ENCODE results near the gene CALM3.
"Not testable (repeated sequence)": the region's sequence is repeated elsewhere in the genome, so short reads cannot be mapped to it uniquely, and the experiment has no call there.

CALM3 gene

GRCh38 chr19:46614114-46614722, 13.1 kb downstream of the CALM3 start:
- in situ Hi-C loops (cut with HindIII; ENCODE audit: low sequenced_read_pairs), result no loop called here

DNA sequence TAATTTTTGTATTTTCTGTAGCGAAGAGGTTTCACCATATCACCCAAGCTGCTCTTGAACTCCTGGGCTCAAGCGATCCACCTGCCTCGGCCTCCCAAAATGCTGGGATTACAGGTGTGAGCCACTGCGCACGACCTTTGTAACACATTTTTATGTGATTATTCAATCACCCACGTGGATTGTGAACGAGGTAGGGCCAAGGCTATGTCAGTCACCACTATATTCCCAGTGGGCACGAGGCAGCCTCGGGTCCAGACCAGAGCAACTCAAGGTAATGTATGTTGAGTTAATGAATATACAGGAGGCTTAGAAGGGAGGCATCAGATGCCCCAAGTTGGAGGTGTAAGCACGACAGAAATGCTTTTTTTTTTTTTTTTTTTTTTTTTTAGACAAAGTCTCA, 14.8 kb downstream of the CALM3 start:
- in situ Hi-C loops (cut with HindIII; ENCODE audit: low sequenced_read_pairs), result no loop called here

GRCh38 chr19:46616631-46617322, 15.6 kb downstream of the CALM3 start:
- in situ Hi-C loops (cut with HindIII; ENCODE audit: low sequenced_read_pairs), result no loop called here

- in situ Hi-C loops (cut with HindIII; ENCODE audit: low sequenced_read_pairs), result no loop called here
Observed at GRCh38 chr19:46617601-46618000, 16.5 kb downstream of the CALM3 start.

GRCh38 chr19:46618670-46619231, 17.6 kb downstream of the CALM3 start:
- in situ Hi-C loops (cut with HindIII; ENCODE audit: low sequenced_read_pairs), result no loop called here

DNA sequence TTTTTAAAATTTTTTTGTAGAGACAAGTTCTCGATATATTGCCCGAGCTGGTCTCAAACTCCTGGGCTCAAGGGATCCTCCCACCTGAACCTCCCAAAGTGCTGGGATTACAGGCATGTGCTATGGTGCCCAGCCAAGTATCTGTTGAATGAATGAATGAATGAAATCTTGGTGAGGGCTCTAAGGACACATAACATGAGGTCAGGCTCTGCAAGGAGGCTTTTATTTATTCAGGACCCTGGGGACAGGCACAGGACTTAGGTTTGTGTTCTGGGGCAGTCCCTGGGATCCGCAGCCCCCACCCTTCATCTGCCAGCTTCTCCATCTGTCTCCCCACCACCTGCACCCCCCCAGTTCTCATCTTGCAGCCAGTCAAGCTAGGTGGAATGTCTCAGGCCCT, 19.1 kb downstream of the CALM3 start:
- in situ Hi-C loops (cut with HindIII; ENCODE audit: low sequenced_read_pairs), result no loop called here

DNA sequence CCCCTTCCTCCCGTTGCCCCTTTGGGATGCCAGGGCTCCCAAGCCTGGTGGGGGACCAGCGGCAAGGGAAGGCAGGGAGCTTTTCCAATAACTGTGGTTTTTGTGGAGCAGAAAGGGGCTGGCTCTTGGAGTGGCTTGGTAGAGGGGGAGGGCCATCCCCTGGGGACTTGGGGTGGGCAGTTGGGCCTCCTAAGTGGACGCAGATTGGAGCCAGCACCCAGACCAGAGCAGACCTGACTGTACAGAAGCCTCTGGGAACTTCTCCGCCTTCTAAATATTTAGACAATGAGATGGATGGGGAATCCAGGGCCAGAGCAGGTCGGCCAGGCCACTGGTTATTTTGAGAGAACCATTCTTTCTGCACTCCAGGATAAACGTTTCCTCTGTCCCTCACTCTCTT, 19.6 kb downstream of the CALM3 start:
- in situ Hi-C loops (cut with HindIII; ENCODE audit: low sequenced_read_pairs), result no loop called here

GRCh38 chr19:46621191-46622117, 20.3 kb downstream of the CALM3 start:
- in situ Hi-C loops (cut with HindIII; ENCODE audit: low sequenced_read_pairs), result no loop called here

DNA sequence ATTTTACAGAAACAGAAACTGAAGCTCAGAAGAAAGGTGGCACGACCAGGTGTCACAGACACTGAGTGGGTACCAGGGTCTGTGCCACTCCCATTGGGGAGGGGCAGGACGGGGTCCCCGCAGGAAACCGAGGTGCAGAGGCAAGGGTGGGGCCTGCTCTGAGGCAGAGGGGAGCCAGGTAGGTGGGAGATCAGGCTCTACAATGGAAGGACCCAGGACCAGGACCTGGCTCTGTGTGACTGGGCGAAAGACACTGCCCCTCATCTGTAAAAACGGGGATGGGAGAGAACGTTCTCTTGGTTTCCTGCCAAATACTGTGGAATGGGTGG, 21.0 kb downstream of the CALM3 start:
- in situ Hi-C loops (cut with HindIII; ENCODE audit: low sequenced_read_pairs), result no loop called here

DNA sequence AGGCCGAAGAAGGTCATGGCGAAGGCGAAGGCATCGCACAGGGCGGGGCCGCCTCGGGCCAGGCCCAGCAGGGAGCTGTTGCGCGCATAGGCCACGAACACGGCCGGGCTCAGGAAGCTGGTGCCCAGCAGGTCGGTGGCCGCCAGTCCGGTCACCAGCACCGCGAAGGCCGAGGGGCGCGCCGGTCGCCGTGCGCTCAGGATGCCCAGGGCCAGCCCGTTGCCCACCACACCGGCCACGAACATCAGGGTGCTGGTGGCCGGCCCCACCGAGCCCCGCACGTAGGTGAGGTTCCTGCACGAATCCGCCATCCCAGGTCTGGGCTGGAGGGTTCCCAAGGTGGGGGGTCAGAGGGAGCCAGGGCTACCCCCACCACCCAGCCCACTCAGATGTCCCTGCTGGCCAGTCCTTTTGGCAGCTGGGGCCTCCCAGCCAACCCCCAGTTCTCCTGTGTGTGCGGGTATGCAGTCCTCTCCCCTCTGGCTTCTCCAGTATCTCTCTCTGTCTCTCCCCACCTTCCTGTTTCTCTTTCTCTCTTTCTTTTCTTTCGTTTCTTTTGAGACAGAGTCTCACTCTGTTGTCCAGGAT, 22.9 kb downstream of the CALM3 start:
- in situ Hi-C loops (cut with HindIII; ENCODE audit: low sequenced_read_pairs), result no loop called here

DNA sequence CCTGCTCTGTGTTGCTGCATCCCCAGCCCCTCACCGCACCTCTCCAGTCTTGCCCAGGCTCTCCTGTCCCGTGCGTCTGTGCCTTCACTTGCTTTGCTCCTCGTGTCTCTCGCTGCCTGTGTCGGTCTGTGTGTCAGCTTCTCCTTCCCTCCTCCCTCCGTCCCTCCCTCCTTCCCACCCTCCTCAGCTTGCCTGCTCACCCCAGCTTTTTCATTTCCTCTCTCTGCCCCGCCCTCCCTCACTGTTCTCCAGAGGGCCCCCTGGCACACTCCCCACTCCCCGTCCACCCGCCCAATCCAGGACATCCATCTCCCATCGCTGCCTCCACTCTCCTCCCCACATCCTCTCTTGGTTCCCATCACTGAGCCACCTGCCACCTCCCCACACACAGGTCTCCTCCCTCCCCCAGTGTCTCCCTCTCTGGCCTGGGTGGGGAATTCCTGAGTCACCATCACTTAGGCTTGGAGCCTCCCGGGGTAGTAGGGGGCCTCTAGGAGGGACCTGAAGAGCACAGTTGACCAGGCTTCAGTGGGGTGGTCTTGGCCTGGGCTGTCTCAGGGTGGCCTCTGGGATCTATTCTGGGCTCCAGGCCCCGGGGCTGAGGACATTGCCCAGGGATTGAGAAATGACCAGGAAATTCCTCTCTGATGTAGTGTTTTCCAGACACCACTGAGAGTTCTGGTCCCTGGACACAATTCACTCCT, 24.0 kb downstream of the CALM3 start, which contains the start of gene PTGIR:
TSS of gene PTGIR (minus strand) at position 132 of the 704 bp plus-strand sequence. CDS start 864 bp downstream, outside the sequence.
- in situ Hi-C loops (cut with HindIII; ENCODE audit: low sequenced_read_pairs), result no loop called here

- in situ Hi-C loops (cut with HindIII; ENCODE audit: low sequenced_read_pairs), result no loop called here
Observed at GRCh38 chr19:46625731-46626130, 24.6 kb downstream of the CALM3 start.

GRCh38 chr19:46626446-46626845, 25.3 kb downstream of the CALM3 start:
- in situ Hi-C loops (cut with HindIII; ENCODE audit: low sequenced_read_pairs), result no loop called here

DNA sequence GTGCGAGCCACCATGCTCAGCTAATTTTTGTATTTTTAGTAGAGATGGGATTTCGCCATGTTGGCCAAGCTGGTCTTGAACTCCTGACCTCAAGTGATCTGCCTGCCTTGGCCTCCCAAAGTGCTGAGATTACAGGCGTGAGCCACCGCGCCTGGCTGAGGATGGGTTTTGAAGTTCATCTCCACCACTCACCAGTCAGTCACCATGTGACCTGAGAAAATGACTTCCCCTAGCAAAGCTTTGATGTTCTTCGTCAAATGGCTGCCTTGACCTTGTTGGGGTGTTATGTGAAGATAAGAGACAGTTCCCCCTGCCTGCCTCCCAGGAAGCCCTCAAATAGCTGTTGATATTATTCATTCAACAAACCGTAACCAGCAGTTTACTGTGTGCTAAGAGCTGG, 27.8 kb downstream of the CALM3 start:
- in situ Hi-C loops (cut with HindIII; ENCODE audit: low sequenced_read_pairs), result not testable (repeated sequence)

DNA sequence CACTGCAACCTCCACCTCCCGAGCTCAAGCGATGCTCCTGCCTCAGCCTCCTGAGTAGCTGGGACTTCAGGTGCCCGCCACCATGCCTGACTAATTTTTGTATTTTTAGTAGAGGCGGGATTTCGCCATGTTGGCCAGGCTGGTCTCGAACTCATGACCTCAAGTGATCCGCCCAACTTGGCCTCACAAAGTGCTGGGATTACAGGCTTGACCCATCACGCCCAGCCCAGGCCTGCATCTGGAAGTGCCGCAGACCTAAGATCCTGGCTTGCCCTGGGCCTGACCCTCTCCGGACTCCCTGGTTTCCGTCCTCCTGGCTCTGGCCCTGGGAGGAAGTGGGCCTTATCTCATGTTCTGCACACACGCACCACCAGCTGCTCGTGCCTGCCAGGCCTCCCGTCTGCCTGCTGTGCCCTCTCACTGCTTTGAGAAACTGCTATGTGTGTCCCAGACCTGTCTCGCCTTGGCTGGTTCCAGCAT, 28.5 kb downstream of the CALM3 start:
- in situ Hi-C loops (cut with HindIII; ENCODE audit: low sequenced_read_pairs), result no loop called here

- in situ Hi-C loops (cut with HindIII; ENCODE audit: low sequenced_read_pairs), result no loop called here
Observed at GRCh38 chr19:46630586-46631205, 29.6 kb downstream of the CALM3 start.

DNA sequence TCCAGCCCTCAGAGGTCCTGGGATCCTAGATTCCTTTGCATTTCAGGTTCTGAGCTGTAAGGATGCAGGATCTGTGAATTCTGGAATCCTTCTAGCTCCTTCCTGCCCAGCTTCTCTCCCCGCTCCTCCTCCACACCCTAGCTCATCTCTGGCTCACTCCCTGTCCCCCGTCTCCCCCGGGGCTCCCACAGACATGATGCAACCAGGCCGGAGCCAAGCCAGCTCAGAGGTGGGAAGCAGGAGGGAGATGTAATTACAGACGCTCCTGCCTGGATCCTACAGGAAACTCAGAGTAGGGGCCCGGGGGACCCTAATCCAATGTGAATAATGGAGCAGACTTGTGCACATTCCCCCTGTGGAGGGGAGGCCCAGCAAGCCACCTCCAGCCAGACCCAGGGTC, 30.4 kb downstream of the CALM3 start:
- in situ Hi-C loops (cut with HindIII; ENCODE audit: low sequenced_read_pairs), result no loop called here

- in situ Hi-C loops (cut with HindIII; ENCODE audit: low sequenced_read_pairs), result no loop called here
Observed at GRCh38 chr19:46633130-46633529, 32.0 kb downstream of the CALM3 start.

GRCh38 chr19:46634045-46634655, 33.0 kb downstream of the CALM3 start:
- in situ Hi-C loops (cut with HindIII; ENCODE audit: low sequenced_read_pairs), result no loop called here

Data from DLD1 (cell line).